OCI-LY3 (cell line): Measurements from ENCODE around the gene TOM1L2.

Experiments used
- H2AFZ ChIP-seq: fragments of 200-600, 300-600 bp; shearing (Covaris generic); 2 replicates; pipeline ENCODE4 v1.6.0; 2014; ENCODE audit warnings: antibody characterized with exemption, low read depth, low read length
- H3K27ac ChIP-seq: fragments of 200-600, 300-600 bp; sonication (generic); 2 replicates; pipeline ENCODE4 v1.5.1; 2014; ENCODE audit warnings: mild to moderate bottlenecking, low read length, moderate library complexity, mixed read lengths
- H3K27me3 ChIP-seq: fragments of 200-600, 300-600 bp; sonication (generic); 2 replicates; pipeline ENCODE4 v1.6.1; 2014; ENCODE audit warnings: low read depth, low read length, mixed read lengths
- H3K36me3 ChIP-seq: fragments of 200-600, 300-600 bp; sonication (generic); replicated peaks from 2 replicates; pipeline ENCODE3; 2014; ENCODE audit warnings: low read depth, low read length, mixed read lengths
- H3K4me1 ChIP-seq: fragments of 300-600, 200-600 bp; sonication (generic); 2 replicates; pipeline ENCODE4 v1.6.1; 2014; ENCODE audit warnings: low read length, mixed read lengths
- H3K4me2 ChIP-seq: fragments of 200-600, 300-600 bp; sonication (generic); 2 replicates; pipeline ENCODE4 v1.6.1; 2014; ENCODE audit warnings: low read length, mixed read lengths
- H3K4me3 ChIP-seq: fragments of 300-600, 200-600 bp; sonication (generic); 2 replicates; pipeline ENCODE4 v1.5.1; 2014; ENCODE audit warnings: antibody characterized with exemption, mild to moderate bottlenecking, low read length, moderate library complexity
- H3K79me2 ChIP-seq: fragments of 300-600, 200-600 bp; shearing (Covaris generic); 2 replicates; pipeline ENCODE4 v1.6.1; 2014; ENCODE audit warnings: mild to moderate bottlenecking, low read length, mixed read lengths
- H3K9ac ChIP-seq: fragments of 300-600, 200-600 bp; shearing (Covaris generic); 2 replicates; pipeline ENCODE4 v1.6.0; 2014; ENCODE audit warnings: mild to moderate bottlenecking, low read length, moderate library complexity
- H3K9me3 ChIP-seq: fragments of 200-600, 300-600 bp; shearing (Covaris generic); 2 replicates; pipeline ENCODE4 v1.6.1; 2014; ENCODE audit warnings: low read length, mixed read lengths; ENCODE audit not compliant: insufficient read depth
- H4K20me1 ChIP-seq: fragments of 200-600, 300-600 bp; sonication (generic); 2 replicates; pipeline ENCODE4 v1.6.1; 2016; ENCODE audit warnings: low read length, mixed read lengths; ENCODE audit not compliant: insufficient read depth
- CTCF ChIP-seq: fragments of 200-600, 300-600 bp; sonication (generic); IDR thresholded peaks from 2 replicates; pipeline ENCODE4 v1.5.1; 2014; ENCODE audit warnings: antibody characterized with exemption, low read length, low read depth
- EZH2phosphoT487 ChIP-seq: fragments of 200-600 bp; shearing (Covaris generic); IDR thresholded peaks from 2 replicates; pipeline ENCODE4 v1.6.1; 2018; ENCODE audit warnings: antibody characterized with exemption, mixed run types, low read depth

Gene TOM1L2

DNA sequence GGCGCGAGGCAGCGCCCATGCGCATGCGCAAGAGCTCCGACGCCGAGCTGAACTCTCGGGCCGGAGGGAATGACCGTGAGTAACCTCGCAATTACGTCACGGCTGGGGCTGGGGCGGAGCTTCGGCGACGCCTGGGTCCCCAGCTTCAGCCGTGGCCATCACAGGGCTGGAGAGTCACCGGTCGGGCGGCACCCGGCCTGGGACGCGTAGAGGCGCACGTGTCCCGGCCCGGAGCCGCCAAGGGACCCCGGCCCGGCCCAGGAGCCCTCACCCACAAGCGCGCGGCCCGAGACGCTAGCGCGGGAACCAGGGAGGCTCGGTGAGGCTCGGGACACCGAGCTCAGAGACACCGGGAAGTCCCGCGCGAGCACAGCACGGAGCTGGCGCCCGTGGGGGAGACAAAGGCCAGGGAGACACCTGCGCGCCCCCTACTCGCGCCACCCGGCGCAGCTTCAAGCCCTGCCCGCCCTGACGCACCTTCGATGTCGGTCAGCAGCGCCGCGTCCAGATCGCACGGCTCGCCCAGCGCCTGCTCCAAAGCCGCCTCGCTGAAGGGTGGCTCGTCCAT is 135.9 kb downstream of the TOM1L2 start:
- H3K9ac ChIP-seq = peak overlapping the region; percentile 86
- H3K27me3 ChIP-seq = no peaks in the 10 kb centered on the region
- peaks cover 55% of the 10 kb centered on the region for H3K4me1 ChIP-seq
- peak overlapping the region; percentile 94 for H3K4me2 ChIP-seq
- H4K20me1 ChIP-seq = peaks cover 10% of the 10 kb centered on the region; the same call in 1 of the 2 replicates
- no peaks in the 10 kb centered on the region for H3K36me3 ChIP-seq
- H2AFZ ChIP-seq = no peak overlapping the region
- TF ChIP-seq EZH2phosphoT487 = no peak
- TF ChIP-seq CTCF = no peak
- peak overlapping the region; percentile 70 for H3K27ac ChIP-seq
- H3K9me3 ChIP-seq = no peaks in the 10 kb centered on the region
- H3K79me2 ChIP-seq = peaks cover 30% of the 10 kb centered on the region
- peak overlapping the region; percentile 86 for H3K4me3 ChIP-seq

DNA sequence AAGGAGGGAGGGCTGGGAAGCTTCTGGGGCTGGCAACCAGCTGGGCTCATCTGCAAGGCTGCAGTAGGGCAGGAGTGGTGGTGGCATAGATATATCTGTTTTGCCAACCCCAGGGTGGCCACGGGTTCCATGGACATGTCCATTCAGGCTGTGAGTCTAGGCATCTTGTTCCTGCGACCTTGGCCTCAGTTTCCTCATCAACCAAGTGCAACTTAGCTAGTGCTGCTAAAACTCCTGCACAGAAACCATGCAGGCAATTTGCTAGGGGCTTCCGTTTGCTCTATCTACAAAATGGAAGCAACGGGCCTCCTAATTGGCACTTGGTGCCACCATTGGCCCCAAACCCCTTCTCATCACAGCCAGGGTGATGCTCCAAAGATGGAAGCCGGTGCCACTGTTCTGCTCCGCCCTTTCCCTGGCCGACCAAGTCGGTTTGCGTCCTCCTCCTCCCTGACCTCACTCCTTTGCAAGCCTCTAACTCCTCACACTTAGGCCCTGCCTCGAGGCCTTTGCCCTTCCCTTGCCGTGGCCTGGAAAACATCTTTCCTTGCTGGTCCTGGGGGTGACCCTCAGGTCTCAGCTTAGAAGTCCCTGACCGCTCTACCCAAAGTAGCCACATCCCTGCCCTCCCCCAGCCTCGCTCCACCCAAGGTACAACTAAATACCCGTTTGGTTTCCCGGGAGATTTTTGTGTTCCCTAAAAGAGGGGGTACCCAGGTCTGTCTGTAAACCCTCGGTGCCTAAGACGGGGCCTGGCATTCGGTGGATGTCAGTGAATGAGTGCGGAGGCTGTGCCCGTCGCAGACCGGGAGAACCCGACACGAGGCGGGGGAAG is 136.6 kb downstream of the TOM1L2 start:
- H3K79me2 ChIP-seq = peaks cover 30% of the 10 kb centered on the region
- H4K20me1 ChIP-seq = peaks cover 10% of the 10 kb centered on the region; the same call in 1 of the 2 replicates
- peak overlapping the region; percentile 86 for H3K4me3 ChIP-seq
- peak overlapping the region; percentile 56 for H3K9ac ChIP-seq
- TF ChIP-seq EZH2phosphoT487 = no peak
- no peak for TF ChIP-seq CTCF
- peaks cover 49% of the 10 kb centered on the region for H3K4me1 ChIP-seq
- no peak overlapping the region for H2AFZ ChIP-seq
- peak overlapping the region; percentile 84 for H3K27ac ChIP-seq
- H3K4me2 ChIP-seq = peak overlapping the region; percentile 94
- H3K36me3 ChIP-seq = no peaks in the 10 kb centered on the region
- no peaks in the 10 kb centered on the region for H3K27me3 ChIP-seq
- no peaks in the 10 kb centered on the region for H3K9me3 ChIP-seq

DNA sequence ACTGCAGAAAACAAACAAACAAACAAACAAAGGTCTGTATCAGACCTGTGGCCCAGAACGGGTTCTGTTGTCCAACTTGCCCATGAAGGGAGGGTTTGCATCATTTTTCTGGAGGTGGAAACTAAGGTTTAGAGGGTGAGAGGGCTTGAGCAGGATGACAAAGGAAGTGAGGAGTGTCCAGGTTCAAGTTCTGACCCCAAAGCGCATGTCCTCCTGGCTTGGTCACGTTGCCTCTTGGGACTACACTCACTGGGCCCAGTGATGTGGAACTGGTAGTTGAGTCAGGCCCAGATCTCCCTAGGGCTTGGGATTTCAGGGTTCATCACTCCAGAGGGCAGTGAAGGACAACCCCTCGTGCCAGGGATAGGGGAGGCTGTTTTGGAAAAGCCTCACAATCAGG is 137.2 kb downstream of the TOM1L2 start:
- peak overlapping the region; percentile 94 for H3K4me2 ChIP-seq
- no peak overlapping the region for H2AFZ ChIP-seq
- H3K27ac ChIP-seq = peak overlapping the region; percentile 84
- H3K79me2 ChIP-seq = peaks cover 32% of the 10 kb centered on the region
- H3K4me3 ChIP-seq = peak overlapping the region; percentile 86
- H3K27me3 ChIP-seq = no peaks in the 10 kb centered on the region
- no peaks in the 10 kb centered on the region for H3K36me3 ChIP-seq
- peaks cover 49% of the 10 kb centered on the region for H3K4me1 ChIP-seq
- H4K20me1 ChIP-seq = peaks cover 15% of the 10 kb centered on the region; the same call in 1 of the 2 replicates
- no peaks in the 10 kb centered on the region for H3K9me3 ChIP-seq
- H3K9ac ChIP-seq = peak overlapping the region; percentile 39; the same call in 1 of the 2 replicates
- TF ChIP-seq CTCF = no peak
- no peak for TF ChIP-seq EZH2phosphoT487

DNA sequence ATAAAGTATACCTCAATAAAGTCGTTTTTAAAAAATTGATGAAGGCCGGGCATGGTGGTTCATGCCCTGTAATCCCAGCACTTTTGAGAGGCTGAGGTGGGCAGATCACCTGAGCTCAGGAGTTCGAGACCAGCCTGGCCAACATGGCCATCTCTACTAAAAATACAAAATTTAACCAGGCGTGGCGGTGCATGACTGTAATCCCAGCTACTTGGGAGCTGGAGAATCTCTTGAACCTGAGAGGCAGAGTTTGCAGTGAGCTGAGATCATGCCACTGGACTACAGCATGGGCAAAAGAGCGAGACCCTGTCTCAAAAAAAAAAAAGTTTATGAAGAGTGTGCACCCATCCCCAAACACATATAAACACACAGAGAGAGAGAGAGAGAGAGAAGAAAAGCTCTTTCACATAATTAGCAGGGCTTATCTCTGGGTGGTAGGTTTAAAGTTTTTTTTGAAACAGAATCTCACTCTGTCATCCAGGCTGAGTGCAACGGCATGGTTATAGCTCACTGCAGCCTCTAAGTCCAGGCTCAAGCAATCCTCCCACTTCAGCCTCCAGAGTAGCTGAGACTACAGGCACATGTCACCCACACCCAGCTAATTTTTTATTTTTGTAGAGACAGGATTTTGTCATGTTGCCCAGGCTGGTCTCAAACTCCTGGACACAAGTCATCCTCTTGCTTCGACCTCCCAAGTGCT is 138.4 kb downstream of the TOM1L2 start:
- Histone ChIP-seq H3K4me1 (peaks cover 41% of the 10 kb centered on the region), H3K9me3 (no peaks in the 10 kb centered on the region), H3K27me3 (no peaks in the 10 kb centered on the region), H2AFZ (no peak overlapping the region), H3K4me2 (peak overlapping the region; percentile 44), H3K36me3 (no peaks in the 10 kb centered on the region), H4K20me1 (peaks cover 15% of the 10 kb centered on the region; the same call in 1 of the 2 replicates), H3K4me3 (no peak overlapping the region), H3K9ac (no peak overlapping the region), H3K27ac (peak overlapping the region; percentile 84), H3K79me2 (peaks cover 32% of the 10 kb centered on the region)
- TF ChIP-seq EZH2phosphoT487 = no peak
- no peak for TF ChIP-seq CTCF
